ENCODE results near the gene BRD4. TPM values are rescaled to one million over a fixed set of nuclear protein-coding genes. Genes with fewer than 3 reads are reported as not detected.
A peak's percentile ranks its signal among the peaks of the same experiment; 100 is the strongest.

BRD4 gene
- total RNA-seq, 1 donor from 2014 or later = 136 TPM

GRCh38 chr19:15195371-15196334, 136.7 kb downstream of the BRD4 start:
- no peaks in the 10 kb centered on the region for H3K9me3 Mint-ChIP-seq (ENCODE audit: unreplicated experiment)
- peak overlapping the region; percentile 62 for H3K4me3 Mint-ChIP-seq (ENCODE audit: unreplicated experiment)
- DNase-seq (ENCODE audit: low spot score) = peak; percentile 47
- H3K4me1 Mint-ChIP-seq (ENCODE audit: unreplicated experiment) = peaks cover 10% of the 10 kb centered on the region
- H3K36me3 Mint-ChIP-seq (ENCODE audit: low read depth, unreplicated experiment) = peaks cover 24% of the 10 kb centered on the region
- H3K27ac Mint-ChIP-seq (ENCODE audit: unreplicated experiment) = no peak overlapping the region
- peaks cover 16% of the 10 kb centered on the region for H3K27me3 Mint-ChIP-seq (ENCODE audit: unreplicated experiment)
- TF ChIP-seq, protein P1, sequence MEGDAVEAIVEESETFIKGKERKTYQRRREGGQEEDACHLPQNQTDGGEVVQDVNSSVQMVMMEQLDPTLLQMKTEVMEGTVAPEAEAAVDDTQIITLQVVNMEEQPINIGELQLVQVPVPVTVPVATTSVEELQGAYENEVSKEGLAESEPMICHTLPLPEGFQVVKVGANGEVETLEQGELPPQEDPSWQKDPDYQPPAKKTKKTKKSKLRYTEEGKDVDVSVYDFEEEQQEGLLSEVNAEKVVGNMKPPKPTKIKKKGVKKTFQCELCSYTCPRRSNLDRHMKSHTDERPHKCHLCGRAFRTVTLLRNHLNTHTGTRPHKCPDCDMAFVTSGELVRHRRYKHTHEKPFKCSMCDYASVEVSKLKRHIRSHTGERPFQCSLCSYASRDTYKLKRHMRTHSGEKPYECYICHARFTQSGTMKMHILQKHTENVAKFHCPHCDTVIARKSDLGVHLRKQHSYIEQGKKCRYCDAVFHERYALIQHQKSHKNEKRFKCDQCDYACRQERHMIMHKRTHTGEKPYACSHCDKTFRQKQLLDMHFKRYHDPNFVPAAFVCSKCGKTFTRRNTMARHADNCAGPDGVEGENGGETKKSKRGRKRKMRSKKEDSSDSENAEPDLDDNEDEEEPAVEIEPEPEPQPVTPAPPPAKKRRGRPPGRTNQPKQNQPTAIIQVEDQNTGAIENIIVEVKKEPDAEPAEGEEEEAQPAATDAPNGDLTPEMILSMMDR (IDR thresholded peaks at IDR 0.05; ENCODE audit: unreplicated experiment) = no peak

DNA sequence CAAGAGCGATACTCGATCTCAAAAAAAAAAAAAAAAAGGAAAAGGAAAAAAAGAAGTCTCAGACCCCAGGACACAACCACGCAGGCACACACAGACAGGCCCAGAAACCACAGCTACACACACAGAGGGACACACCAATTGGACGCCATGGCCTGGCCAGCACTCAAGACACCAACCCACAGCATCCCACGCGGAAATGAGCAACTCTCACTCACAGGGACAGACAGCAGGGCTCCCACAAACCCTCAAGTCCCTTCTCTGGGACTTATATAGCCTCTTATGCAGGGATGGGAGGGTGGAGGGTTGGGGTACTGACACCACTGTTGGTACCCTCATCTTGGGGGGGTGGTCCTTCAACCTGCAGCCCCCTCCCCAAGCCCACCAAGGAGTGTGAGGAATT, 137.4 kb downstream of the BRD4 start:
- DNase-seq (ENCODE audit: low spot score) = no peak
- TF ChIP-seq, protein P1 (IDR thresholded peaks at IDR 0.05; ENCODE audit: unreplicated experiment) = no peak
- H3K9me3 Mint-ChIP-seq (ENCODE audit: unreplicated experiment) = no peaks in the 10 kb centered on the region
- H3K4me3 Mint-ChIP-seq (ENCODE audit: unreplicated experiment) = peak overlapping the region; percentile 82
- peaks cover 10% of the 10 kb centered on the region for H3K4me1 Mint-ChIP-seq (ENCODE audit: unreplicated experiment)
- no peak overlapping the region for H3K27ac Mint-ChIP-seq (ENCODE audit: unreplicated experiment)
- peaks cover 16% of the 10 kb centered on the region for H3K27me3 Mint-ChIP-seq (ENCODE audit: unreplicated experiment)
- peaks cover 28% of the 10 kb centered on the region for H3K36me3 Mint-ChIP-seq (ENCODE audit: low read depth, unreplicated experiment)

DNA sequence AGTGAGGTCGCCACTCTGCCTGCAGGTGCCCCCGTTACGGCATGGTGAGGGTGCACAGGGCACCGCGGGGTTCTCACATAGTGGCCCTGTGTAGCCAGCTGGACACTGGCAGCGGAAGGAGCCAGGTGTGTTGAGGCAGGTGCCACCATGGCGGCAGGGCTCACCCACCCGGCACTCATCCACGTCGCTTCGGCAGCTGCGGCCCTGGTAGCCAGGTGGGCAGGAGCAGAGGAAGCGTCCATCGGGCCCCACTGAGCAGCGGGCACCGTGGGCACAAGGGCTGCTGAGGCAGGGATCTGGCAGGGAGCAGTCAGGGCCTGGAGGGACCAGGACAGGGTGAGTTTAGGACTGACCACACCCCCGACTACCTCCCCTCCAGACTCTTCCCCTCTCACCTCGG, 140.4 kb downstream of the BRD4 start:
- H3K9me3 Mint-ChIP-seq (ENCODE audit: unreplicated experiment) = no peaks in the 10 kb centered on the region
- TF ChIP-seq, protein P1 (IDR thresholded peaks at IDR 0.05; ENCODE audit: unreplicated experiment) = no peak
- H3K4me3 Mint-ChIP-seq (ENCODE audit: unreplicated experiment) = no peak overlapping the region
- no peak overlapping the region for H3K27ac Mint-ChIP-seq (ENCODE audit: unreplicated experiment)
- peaks cover 3% of the 10 kb centered on the region for H3K4me1 Mint-ChIP-seq (ENCODE audit: unreplicated experiment)
- DNase-seq (ENCODE audit: low spot score) = no peak
- H3K36me3 Mint-ChIP-seq (ENCODE audit: low read depth, unreplicated experiment) = peaks cover 25% of the 10 kb centered on the region
- peaks cover 15% of the 10 kb centered on the region for H3K27me3 Mint-ChIP-seq (ENCODE audit: unreplicated experiment)

GRCh38 chr19:15191514-15191913, 140.8 kb downstream of the BRD4 start:
- TF ChIP-seq, protein P1 (IDR thresholded peaks at IDR 0.05; ENCODE audit: unreplicated experiment) = no peak
- H3K27ac Mint-ChIP-seq (ENCODE audit: unreplicated experiment) = no peak overlapping the region
- H3K36me3 Mint-ChIP-seq (ENCODE audit: low read depth, unreplicated experiment) = peaks cover 22% of the 10 kb centered on the region
- no peak for DNase-seq (ENCODE audit: low spot score)
- no peak overlapping the region for H3K4me3 Mint-ChIP-seq (ENCODE audit: unreplicated experiment)
- H3K9me3 Mint-ChIP-seq (ENCODE audit: unreplicated experiment) = no peaks in the 10 kb centered on the region
- H3K27me3 Mint-ChIP-seq (ENCODE audit: unreplicated experiment) = peaks cover 15% of the 10 kb centered on the region
- peaks cover 3% of the 10 kb centered on the region for H3K4me1 Mint-ChIP-seq (ENCODE audit: unreplicated experiment)

- no peaks in the 10 kb centered on the region for H3K4me1 Mint-ChIP-seq (ENCODE audit: unreplicated experiment)
- DNase-seq (ENCODE audit: low spot score) = no peak
- H3K27ac Mint-ChIP-seq (ENCODE audit: unreplicated experiment) = no peak overlapping the region
- no peak overlapping the region for H3K4me3 Mint-ChIP-seq (ENCODE audit: unreplicated experiment)
- TF ChIP-seq, protein P1 (IDR thresholded peaks at IDR 0.05; ENCODE audit: unreplicated experiment) = no peak
- H3K27me3 Mint-ChIP-seq (ENCODE audit: unreplicated experiment) = peaks cover 13% of the 10 kb centered on the region
- H3K36me3 Mint-ChIP-seq (ENCODE audit: low read depth, unreplicated experiment) = peaks cover 38% of the 10 kb centered on the region
- H3K9me3 Mint-ChIP-seq (ENCODE audit: unreplicated experiment) = no peaks in the 10 kb centered on the region
These were observed 143.5 kb downstream of the BRD4 start for GRCh38 chr19:15188851-15189250.
